Right hindlimb (tissue), 1 donor: ENCODE data around the gene CXorf58.
A peak's percentile ranks its signal among the peaks of the same experiment; 100 is the strongest.
"Not testable (repeated sequence)": the region's sequence is repeated elsewhere in the genome, so short reads cannot be mapped to it uniquely, and the experiment has no call there.

ENCODE experiments used
- DNase-seq: peaks from one replicate; pipeline ENCODE4 v3.0.0-alpha.2; 2018

Gene CXorf58

GRCh38 chrX:23964191-23964590 is 56.4 kb downstream of the CXorf58 start:
- no peak for DNase-seq

- DNase-seq, result not testable (repeated sequence)
Observed at GRCh38 chrX:23965630-23966029, 57.8 kb downstream of the CXorf58 start.

- DNase-seq, result peak; percentile 27
Observed at GRCh38 chrX:23978491-23978890, 70.7 kb downstream of the CXorf58 start.

GRCh38 chrX:23980011-23980441 is 72.2 kb downstream of the CXorf58 start:
- DNase-seq, result no peak

- DNase-seq, result no peak
Observed at GRCh38 chrX:23981222-23981621, 73.4 kb downstream of the CXorf58 start.

- DNase-seq, result no peak
Observed at GRCh38 chrX:23981711-23982110, 73.9 kb downstream of the CXorf58 start.

- no peak for DNase-seq
Observed at GRCh38 chrX:23982891-23983290, 75.1 kb downstream of the CXorf58 start.
